ENCODE measurements around the gene C10orf53. TPM values are rescaled to one million over a fixed set of nuclear protein-coding genes. Genes with fewer than 3 reads are reported as not detected.

C10orf53 gene
- total and polyA plus RNA-seq, 10 of the 15 experiments (the other 5 are each of a cell fraction or from before 2014, with no cell fraction given): not detected

- intact Hi-C loops (cut with micrococcal nuclease; ENCODE audit: unreplicated experiment): no loop called here
- DNase-seq (ENCODE audit: low read depth, low spot score) (no peak), FAIRE-seq (no peak), ATAC-seq (no peak)
- Histone ChIP-seq H3K27ac (ENCODE audit: control insufficient read depth, insufficient read depth) (no peak overlapping the region), H3K4me2 (ENCODE audit: control insufficient read depth, insufficient read depth) (no peak overlapping the region), H2AFZ (ENCODE audit: control insufficient read depth, low read depth, low read length) (no peak overlapping the region), H3K9me3 (replicated peaks; ENCODE audit: control insufficient read depth, insufficient read depth, low read length) (no peaks in the 10 kb centered on the region), H3K36me3 (ENCODE audit: control insufficient read depth in 2 of 2, insufficient read depth in 2 of 2, low read length in 1 of 2) (no peaks in the 10 kb centered on the region), H3K27me3 (replicated peaks in 1 of 2; ENCODE audit: control insufficient read depth in 2 of 2, insufficient read depth in 2 of 2, low read length in 1 of 2) (no peaks in the 10 kb centered on the region), H3K4me1 (ENCODE audit: control insufficient read depth, insufficient read depth, low read length) (no peaks in the 10 kb centered on the region), H3K9ac (ENCODE audit: control insufficient read depth, insufficient read depth, low read length) (no peak overlapping the region), H3K4me3 (no peak overlapping the region), H4K20me1 (ENCODE audit: control insufficient read depth, insufficient read depth) (no peaks in the 10 kb centered on the region), H3K79me2 (ENCODE audit: control insufficient read depth, insufficient read depth, low read length) (no peaks in the 10 kb centered on the region)
- ChIA-PET RAD21 (ENCODE audit: unreplicated experiment) (no interaction called here), CTCF (no interaction called here), SMC1A (ENCODE audit: uncharacterized antibody, unreplicated experiment) (no interaction called here), POLR2A (interaction anchor here (0.6 kb wide), 1 partner anchor 180 kb away, joined by 3 read pairs; no protein-coding TSS in a partner anchor)
- WGBS (ENCODE audit: insufficient coverage, insufficient replicate concordance, low lambda C conversion rate, missing lambda C conversion rate): 49% methylated on average over 19 of the region's 20 CpGs
- in situ Hi-C loops (cut with MboI): no loop called here
- no TSS peak for BruUV-seq (replicated peaks)
- TF ChIP-seq ZNF622 (IDR thresholded peaks at IDR 0.05) (no peak), NBN (IDR thresholded peaks at IDR 0.05) (no peak), NR2F1 (conservative IDR thresholded peaks at IDR 0.05) (no peak), ATF2 (IDR thresholded peaks at IDR 0.05; ENCODE audit: low read length) (no peak), NFXL1 (IDR thresholded peaks at IDR 0.05; ENCODE audit: borderline replicate concordance) (no peak), NKRF (conservative IDR thresholded peaks at IDR 0.05) (no peak), BHLHE40 (IDR thresholded peaks at IDR 0.05; ENCODE audit: borderline replicate concordance in 1 of 2, low read depth in 2 of 2, low read length in 1 of 2) (no peak), CEBPZ (IDR thresholded peaks at IDR 0.05; ENCODE audit: low read depth, low read length) (no peak), HDAC6 (IDR thresholded peaks at IDR 0.05; ENCODE audit: unreplicated experiment) (no peak), ZZZ3 (IDR thresholded peaks at IDR 0.05; ENCODE audit: control insufficient read depth, insufficient read length, low read depth) (no peak), ZBED1 (IDR thresholded peaks at IDR 0.05; ENCODE audit: borderline replicate concordance) (no peak), POLR2AphosphoS5 (IDR thresholded peaks at IDR 0.05; ENCODE audit: low read length) (no peak), ZNF274 (IDR thresholded peaks at IDR 0.05; ENCODE audit: insufficient read depth, insufficient read length) (no peak), ZBTB4 (CRISPR knock-in tag; IDR thresholded peaks at IDR 0.05) (no peak)
These were observed 67.3 kb downstream of the C10orf53 start for GRCh38 chr10:49746626-49747302.

All from GM12878 (cell line).